ENCODE data around the gene SLC16A14. TPM values are rescaled to one million over a fixed set of nuclear protein-coding genes. Genes with fewer than 3 reads are reported as not detected.

The SLC16A14 gene
- total RNA-seq, 1 experiment from 2014 or later = 1.3 TPM

- H3K36me3 ChIP-seq (replicated peaks; ENCODE audit: control insufficient read depth, insufficient read depth, low read length) = no peaks in the 10 kb centered on the region; the same call in 1 of the 2 replicates
- no peaks in the 10 kb centered on the region for H3K27me3 ChIP-seq (ENCODE audit: control insufficient read depth, insufficient read depth, low read length)
- H3K4me3 ChIP-seq (ENCODE audit: insufficient read depth, low read depth, low read length) = no peak overlapping the region
- DNase-seq = no peak
Observed at GRCh38 chr2:230008708-230009066, 60.0 kb downstream of the SLC16A14 start.

DNA sequence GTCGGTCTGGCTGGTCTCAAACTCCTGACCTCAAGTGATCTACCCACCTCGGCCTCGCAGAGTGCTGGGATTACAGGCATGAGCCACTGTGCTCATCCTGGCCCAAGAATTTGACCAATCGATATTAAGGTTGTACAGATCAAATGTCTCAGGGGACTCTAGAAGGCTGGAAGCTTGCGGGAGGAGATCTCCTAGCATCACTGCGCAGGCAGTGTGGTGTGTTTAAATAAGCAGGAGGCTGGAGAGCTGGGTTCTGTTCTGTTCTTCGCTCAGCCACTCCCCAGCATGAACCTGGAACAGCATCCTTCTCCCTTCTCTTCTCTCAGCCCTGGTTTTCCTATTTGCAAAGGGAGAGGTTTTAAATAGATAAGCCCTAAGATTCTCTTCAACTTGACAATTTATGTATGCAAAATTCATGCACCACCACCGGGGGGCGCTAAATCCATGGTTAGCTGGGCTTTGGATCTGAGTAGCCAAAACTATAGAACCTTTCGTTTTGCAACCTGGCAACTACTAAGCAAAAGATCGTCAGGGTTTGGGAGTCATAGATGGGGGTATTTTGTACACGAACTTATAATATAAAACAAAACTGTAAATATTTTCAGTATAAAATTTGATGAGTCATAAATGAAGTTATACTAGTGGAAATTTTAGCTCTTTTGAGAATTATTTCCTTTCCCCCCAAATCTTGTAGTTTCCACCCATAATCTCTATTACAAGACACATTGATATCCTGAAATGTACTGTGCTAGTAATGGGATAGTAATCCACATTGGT, 60.6 kb downstream of the SLC16A14 start:
- H3K27me3 ChIP-seq (ENCODE audit: control insufficient read depth, insufficient read depth, low read length) = no peaks in the 10 kb centered on the region
- H3K4me3 ChIP-seq (ENCODE audit: insufficient read depth, low read depth, low read length) = no peak overlapping the region
- H3K36me3 ChIP-seq (replicated peaks; ENCODE audit: control insufficient read depth, insufficient read depth, low read length) = no peaks in the 10 kb centered on the region; the same call in 1 of the 2 replicates
- DNase-seq = peak; percentile 64

- Histone ChIP-seq H3K27me3 (ENCODE audit: control insufficient read depth, insufficient read depth, low read length) (no peaks in the 10 kb centered on the region), H3K4me3 (ENCODE audit: insufficient read depth, low read depth, low read length) (no peak overlapping the region), H3K36me3 (replicated peaks; ENCODE audit: control insufficient read depth, insufficient read depth, low read length) (no peaks in the 10 kb centered on the region)
- DNase-seq = no peak
Observed at GRCh38 chr2:230000118-230000841, 68.4 kb downstream of the SLC16A14 start.

DNA sequence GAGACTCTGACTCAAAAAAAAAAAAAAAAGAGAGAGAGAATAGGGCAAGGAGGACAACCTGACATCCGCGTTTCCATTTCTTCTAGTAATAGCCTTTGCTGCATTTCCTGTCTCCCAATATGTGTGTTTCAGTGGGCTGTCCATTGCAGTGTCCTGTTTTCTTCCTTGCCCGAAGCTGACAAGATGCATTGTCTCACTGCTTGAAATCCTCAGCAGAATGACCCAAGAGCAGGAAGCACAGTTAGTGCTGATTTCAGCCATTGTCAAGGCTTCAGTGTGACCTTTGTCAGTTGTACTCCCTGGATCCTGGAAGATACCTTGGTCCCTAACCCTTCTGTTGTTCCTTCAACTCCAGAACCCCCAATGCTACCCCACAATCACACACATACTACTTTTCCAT, 71.2 kb downstream of the SLC16A14 start:
- no peak for DNase-seq
- no peaks in the 10 kb centered on the region for H3K36me3 ChIP-seq (replicated peaks; ENCODE audit: control insufficient read depth, insufficient read depth, low read length)
- H3K27me3 ChIP-seq (ENCODE audit: control insufficient read depth, insufficient read depth, low read length) = no peaks in the 10 kb centered on the region
- H3K4me3 ChIP-seq (ENCODE audit: insufficient read depth, low read depth, low read length) = no peak overlapping the region

DNA sequence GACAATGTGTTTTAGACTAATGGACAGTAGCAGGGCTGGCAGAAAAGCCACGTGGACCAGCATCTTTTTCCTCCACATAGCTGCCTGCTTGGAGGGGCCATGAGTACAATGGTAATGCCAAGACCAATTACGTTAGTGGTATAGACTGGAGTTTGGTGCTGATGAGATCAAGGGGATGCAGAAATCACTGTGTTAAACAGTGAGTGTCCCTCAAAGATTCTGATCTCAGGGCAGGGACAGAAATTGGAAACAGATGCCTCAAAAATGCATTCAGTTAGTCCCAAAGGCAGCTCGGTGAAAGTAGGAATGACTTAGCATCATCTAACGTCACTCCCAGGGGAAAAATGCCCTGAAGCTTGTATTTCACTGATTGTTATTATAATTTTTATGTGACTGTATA, 72.4 kb downstream of the SLC16A14 start:
- DNase-seq = no peak
- Histone ChIP-seq H3K27me3 (ENCODE audit: control insufficient read depth, insufficient read depth, low read length) (no peaks in the 10 kb centered on the region), H3K36me3 (replicated peaks; ENCODE audit: control insufficient read depth, insufficient read depth, low read length) (no peaks in the 10 kb centered on the region), H3K4me3 (ENCODE audit: insufficient read depth, low read depth, low read length) (no peak overlapping the region)

- DNase-seq = no peak
- Histone ChIP-seq H3K27me3 (ENCODE audit: control insufficient read depth, insufficient read depth, low read length) (no peaks in the 10 kb centered on the region), H3K4me3 (ENCODE audit: insufficient read depth, low read depth, low read length) (no peak overlapping the region), H3K36me3 (replicated peaks; ENCODE audit: control insufficient read depth, insufficient read depth, low read length) (no peaks in the 10 kb centered on the region)
Observed at GRCh38 chr2:229993236-229993635, 75.5 kb downstream of the SLC16A14 start.

Other genes with a start within 250 kb of the SLC16A14 start
- 74.9 and 89.8 TPM in 2 replicates for gene TRIP12, start 146.9 kb downstream of the SLC16A14 start, total RNA-seq (2014; rRNA removed; shearing (Covaris generic))
- 7.9 and 10.2 TPM in 2 replicates for gene FBXO36, start 146.4 kb downstream of the SLC16A14 start, total RNA-seq (2014; rRNA removed; shearing (Covaris generic))
- 1.8 and 2.2 TPM in 2 replicates for gene SP110, start 151.1 kb upstream of the SLC16A14 start, total RNA-seq (2014; rRNA removed; shearing (Covaris generic))
- gene SP140, start 156.8 kb upstream of the SLC16A14 start, total RNA-seq (2014; rRNA removed; shearing (Covaris generic)) = 0.55 TPM in 1 of 2 replicates, not detected in the other